ENCODE measurements around the gene ULK1. TPM values are rescaled to one million over a fixed set of nuclear protein-coding genes. Genes with fewer than 3 reads are reported as not detected.

The ULK1 gene

GRCh38 chr12:131962069-131962468, 67.6 kb downstream of the ULK1 start:
- H2AK5ac ChIP-seq (ENCODE audit: low read length), result no peak overlapping the region
- H3K27me3 ChIP-seq (ENCODE audit: insufficient read depth, low read length, poor library complexity), result no peaks in the 10 kb centered on the region
- no peak overlapping the region for H2BK5ac ChIP-seq (ENCODE audit: low read length)
- peaks cover 17% of the 10 kb centered on the region for H3K79me1 ChIP-seq (ENCODE audit: low read length)
- H3K4ac ChIP-seq (ENCODE audit: low read depth, low read length), result no peak overlapping the region
- H2BK120ac ChIP-seq (ENCODE audit: low read depth, low read length), result no peak overlapping the region
- H3K9ac ChIP-seq (ENCODE audit: low read length), result no peak overlapping the region
- no peak overlapping the region for H3K56ac ChIP-seq (ENCODE audit: low read length)
- no peak for DNase-seq
- no peak overlapping the region for H4K5ac ChIP-seq (ENCODE audit: low read length)
- no peak overlapping the region for H3K27ac ChIP-seq (ENCODE audit: low read depth, low read length)
- no peak overlapping the region for H3K4me2 ChIP-seq (ENCODE audit: low read length)
- H3K79me2 ChIP-seq (ENCODE audit: control insufficient read depth, insufficient read depth, low read length), result peaks cover 37% of the 10 kb centered on the region
- no CpG with 5 or more reads among the region's 8 CpGs for WGBS (ENCODE audit: extremely low coverage, insufficient coverage, low lambda C conversion rate)
- H3K4me3 ChIP-seq (ENCODE audit: low read length), result no peak overlapping the region
- H3K4me1 ChIP-seq (ENCODE audit: control insufficient read depth, low read depth, low read length), result no peaks in the 10 kb centered on the region
- H3K36me3 ChIP-seq (ENCODE audit: control insufficient read depth, insufficient read depth, low read length), result peaks cover 3% of the 10 kb centered on the region
- no peak overlapping the region for H4K8ac ChIP-seq (ENCODE audit: low read depth, low read length)
- no peak overlapping the region for H3K18ac ChIP-seq (ENCODE audit: low read length)
- H3K23ac ChIP-seq (ENCODE audit: low read length), result no peak overlapping the region
- no peak overlapping the region for H2BK15ac ChIP-seq (replicated peaks; ENCODE audit: low read depth)

- H3K4me2 ChIP-seq (ENCODE audit: low read length), result no peak overlapping the region
- no peak overlapping the region for H3K18ac ChIP-seq (ENCODE audit: low read length)
- no peak overlapping the region for H2BK120ac ChIP-seq (ENCODE audit: low read depth, low read length)
- no peak overlapping the region for H2AK5ac ChIP-seq (ENCODE audit: low read length)
- H4K8ac ChIP-seq (ENCODE audit: low read depth, low read length), result no peak overlapping the region
- H3K4ac ChIP-seq (ENCODE audit: low read depth, low read length), result no peak overlapping the region
- H3K23ac ChIP-seq (ENCODE audit: low read length), result no peak overlapping the region
- 100% methylated on average over 1 of the region's 4 CpGs for WGBS (ENCODE audit: extremely low coverage, insufficient coverage, low lambda C conversion rate)
- H2BK5ac ChIP-seq (ENCODE audit: low read length), result no peak overlapping the region
- no peak overlapping the region for H3K27ac ChIP-seq (ENCODE audit: low read depth, low read length)
- H2BK15ac ChIP-seq (replicated peaks; ENCODE audit: low read depth), result no peak overlapping the region
- no peak overlapping the region for H3K4me3 ChIP-seq (ENCODE audit: low read length)
- no peak overlapping the region for H4K5ac ChIP-seq (ENCODE audit: low read length)
- H3K9ac ChIP-seq (ENCODE audit: low read length), result no peak overlapping the region
- peaks cover 17% of the 10 kb centered on the region for H3K79me1 ChIP-seq (ENCODE audit: low read length)
- peaks cover 3% of the 10 kb centered on the region for H3K36me3 ChIP-seq (ENCODE audit: control insufficient read depth, insufficient read depth, low read length)
- H3K27me3 ChIP-seq (ENCODE audit: insufficient read depth, low read length, poor library complexity), result no peaks in the 10 kb centered on the region
- DNase-seq, result no peak
- H3K79me2 ChIP-seq (ENCODE audit: control insufficient read depth, insufficient read depth, low read length), result peaks cover 34% of the 10 kb centered on the region
- H3K56ac ChIP-seq (ENCODE audit: low read length), result no peak overlapping the region
- H3K4me1 ChIP-seq (ENCODE audit: control insufficient read depth, low read depth, low read length), result no peaks in the 10 kb centered on the region
Measured at GRCh38 chr12:131963381-131963780, 69.0 kb downstream of the ULK1 start.

- peaks cover 3% of the 10 kb centered on the region for H3K36me3 ChIP-seq (ENCODE audit: control insufficient read depth, insufficient read depth, low read length)
- no peak overlapping the region for H3K4ac ChIP-seq (ENCODE audit: low read depth, low read length)
- H2BK15ac ChIP-seq (replicated peaks; ENCODE audit: low read depth), result no peak overlapping the region
- H2BK120ac ChIP-seq (ENCODE audit: low read depth, low read length), result no peak overlapping the region
- no peak overlapping the region for H3K23ac ChIP-seq (ENCODE audit: low read length)
- WGBS (ENCODE audit: extremely low coverage, insufficient coverage, low lambda C conversion rate), result no CpG with 5 or more reads among the region's 2 CpGs
- no peak for DNase-seq
- no peak overlapping the region for H3K4me3 ChIP-seq (ENCODE audit: low read length)
- H2AK5ac ChIP-seq (ENCODE audit: low read length), result no peak overlapping the region
- H3K4me1 ChIP-seq (ENCODE audit: control insufficient read depth, low read depth, low read length), result no peaks in the 10 kb centered on the region
- no peak overlapping the region for H3K9ac ChIP-seq (ENCODE audit: low read length)
- no peak overlapping the region for H2BK5ac ChIP-seq (ENCODE audit: low read length)
- H3K79me1 ChIP-seq (ENCODE audit: low read length), result peaks cover 9% of the 10 kb centered on the region
- no peak overlapping the region for H3K18ac ChIP-seq (ENCODE audit: low read length)
- no peak overlapping the region for H3K56ac ChIP-seq (ENCODE audit: low read length)
- no peak overlapping the region for H4K5ac ChIP-seq (ENCODE audit: low read length)
- H4K8ac ChIP-seq (ENCODE audit: low read depth, low read length), result no peak overlapping the region
- H3K27ac ChIP-seq (ENCODE audit: low read depth, low read length), result no peak overlapping the region
- H3K79me2 ChIP-seq (ENCODE audit: control insufficient read depth, insufficient read depth, low read length), result peaks cover 21% of the 10 kb centered on the region
- no peaks in the 10 kb centered on the region for H3K27me3 ChIP-seq (ENCODE audit: insufficient read depth, low read length, poor library complexity)
- no peak overlapping the region for H3K4me2 ChIP-seq (ENCODE audit: low read length)
Measured at GRCh38 chr12:131965073-131965472, 70.7 kb downstream of the ULK1 start.

GRCh38 chr12:131971226-131971625, 76.8 kb downstream of the ULK1 start:
- no peak overlapping the region for H3K18ac ChIP-seq (ENCODE audit: low read length)
- H4K5ac ChIP-seq (ENCODE audit: low read length), result no peak overlapping the region
- H2BK5ac ChIP-seq (ENCODE audit: low read length), result no peak overlapping the region
- no peak overlapping the region for H3K4me2 ChIP-seq (ENCODE audit: low read length)
- no peak overlapping the region for H3K9ac ChIP-seq (ENCODE audit: low read length)
- no peak overlapping the region for H2AK5ac ChIP-seq (ENCODE audit: low read length)
- H3K36me3 ChIP-seq (ENCODE audit: control insufficient read depth, insufficient read depth, low read length), result no peaks in the 10 kb centered on the region
- no peaks in the 10 kb centered on the region for H3K4me1 ChIP-seq (ENCODE audit: control insufficient read depth, low read depth, low read length)
- no peak overlapping the region for H2BK15ac ChIP-seq (replicated peaks; ENCODE audit: low read depth)
- peaks cover 13% of the 10 kb centered on the region for H3K79me1 ChIP-seq (ENCODE audit: low read length)
- H3K27ac ChIP-seq (ENCODE audit: low read depth, low read length), result no peak overlapping the region
- H3K4me3 ChIP-seq (ENCODE audit: low read length), result no peak overlapping the region
- no peak overlapping the region for H4K8ac ChIP-seq (ENCODE audit: low read depth, low read length)
- H3K56ac ChIP-seq (ENCODE audit: low read length), result no peak overlapping the region
- H3K79me2 ChIP-seq (ENCODE audit: control insufficient read depth, insufficient read depth, low read length), result peaks cover 23% of the 10 kb centered on the region
- H3K23ac ChIP-seq (ENCODE audit: low read length), result no peak overlapping the region
- H2BK120ac ChIP-seq (ENCODE audit: low read depth, low read length), result no peak overlapping the region
- no peak for DNase-seq
- no CpG with 5 or more reads among the region's 1 CpG for WGBS (ENCODE audit: extremely low coverage, insufficient coverage, low lambda C conversion rate)
- H3K4ac ChIP-seq (ENCODE audit: low read depth, low read length), result no peak overlapping the region
- no peaks in the 10 kb centered on the region for H3K27me3 ChIP-seq (ENCODE audit: insufficient read depth, low read length, poor library complexity)

Small RNA genes lying within 50 kb of the gene (small RNA-seq; reads per million reads assigned to genes)
- gene AC131009.3 (ENCODE audit: insufficient read depth), result not detected
